B cell (primary cell): ENCODE results near the gene DEDD2. TPM values are rescaled to one million over a fixed set of nuclear protein-coding genes. Genes with fewer than 3 reads are reported as not detected.

Experiments used
- ATAC-seq: fragments of 200-7000 bp; cut with Tn5 transposase; one replicate; pipeline ENCODE4 v1.10.0; 2021; ENCODE audit warnings: low read depth, mild to moderate bottlenecking, moderate number of reproducible peaks, moderate library complexity
- CTCF ChIA-PET: fragments of 350-600 bp; sonication (Branson Sonifier 250); formaldehyde crosslinking; loops from one replicate; lab custom pipeline; 2021; ENCODE audit warnings: antibody characterized with exemption, inconsistent platforms; lab: Charles Lee
- POLR2A ChIA-PET: fragments of 350-600 bp; sonication (Branson Sonifier 250); formaldehyde crosslinking; loops from one replicate; lab custom pipeline; 2021; ENCODE audit warnings: antibody characterized with exemption; lab: Charles Lee
- DNase-seq: peaks from one replicate; pipeline ENCODE4 v3.0.0; 2013
- H2AFZ ChIP-seq: 2 replicates; pipeline ENCODE4 v1.6.1; 2012; ENCODE audit warnings: mild to moderate bottlenecking, low read depth, low read length; ENCODE audit not compliant: insufficient read depth, poor library complexity, severe bottlenecking
- H3K27ac ChIP-seq, 2 donors: 1 replicate in 1 of 2; 2 replicates in 1 of 2; pipeline ENCODE4 v1.5.1; 2012 to 2013; ENCODE audit warnings: low read length in 2 of 2, mild to moderate bottlenecking in 2 of 2, moderate library complexity in 1 of 2
- H3K27me3 ChIP-seq, 4 experiments: fragments of 200-600 bp in 1 of 4; sonication (generic) in 1 of 4; replicated peaks in 1 of 4; 1 replicate in 2 of 4; 2 replicates in 2 of 4; pipeline versions ENCODE4 v1.6.1 to v1.7.0; 2013 to 2016; ENCODE audit warnings: low read length in 3 of 4, mild to moderate bottlenecking in 2 of 4, mixed read lengths in 1 of 4, moderate library complexity in 1 of 4; ENCODE audit not compliant: insufficient read depth in 4 of 4, control insufficient read depth in 3 of 4; ENCODE audit errors: control extremely low read depth in 1 of 4
- H3K36me3 ChIP-seq, 2 experiments: replicated peaks in 1 of 2; 1 replicate in 1 of 2; 2 replicates in 1 of 2; pipeline versions ENCODE4 v1.6.1 to v1.7.1; 2013; ENCODE audit warnings: low read length in 1 of 2; ENCODE audit not compliant: insufficient read depth in 2 of 2, control insufficient read depth in 1 of 2; ENCODE audit errors: control extremely low read depth in 1 of 2, extremely low read depth in 1 of 2
- H3K4me1 ChIP-seq, 2 donors: fragments of 200-600 bp in 1 of 2; sonication (generic) in 1 of 2; 1 replicate in 1 of 2; 2 replicates in 1 of 2; pipeline versions ENCODE4 v1.5.1 to v1.6.1; 2013 to 2017; ENCODE audit warnings: low read length in 2 of 2; ENCODE audit not compliant: control insufficient read depth in 2 of 2, insufficient read depth in 2 of 2
- H3K4me2 ChIP-seq: replicated peaks from 2 replicates; pipeline ENCODE3; 2012; ENCODE audit warnings: mild to moderate bottlenecking, low read depth, low read length; ENCODE audit not compliant: poor library complexity, severe bottlenecking
- H3K4me3 ChIP-seq, 5 experiments: fragments of 200-600 bp in 1 of 5; sonication (generic) in 1 of 5; 1 replicate in 3 of 5; 2 replicates in 2 of 5; pipeline versions ENCODE4 v1.5.1 to v1.7.0; 2011 to 2016; ENCODE audit warnings: low read length in 4 of 5, mild to moderate bottlenecking in 4 of 5, low read depth in 2 of 5, control low read depth in 1 of 5, moderate library complexity in 1 of 5; ENCODE audit not compliant: insufficient read depth in 1 of 5; ENCODE audit errors: control extremely low read depth in 1 of 5, extremely low read depth in 1 of 5
- H3K79me2 ChIP-seq: fragments of 200-600 bp; sonication (generic); one replicate; pipeline ENCODE4 v1.6.0; 2016; ENCODE audit warnings: low read length; ENCODE audit not compliant: control insufficient read depth, insufficient read depth
- H3K9ac ChIP-seq: fragments of 200-600 bp; sonication (generic); 2 replicates; pipeline ENCODE4 v1.6.1; 2017; ENCODE audit warnings: mild to moderate bottlenecking, low read length, moderate library complexity
- H3K9me3 ChIP-seq, 3 donors: one replicate each; pipeline versions ENCODE4 v1.6.1 to v1.7.1; 2013; ENCODE audit warnings: low read length in 2 of 3; ENCODE audit not compliant: control insufficient read depth in 2 of 3, insufficient read depth in 1 of 3; ENCODE audit errors: control extremely low read depth in 1 of 3
- H4K20me1 ChIP-seq: 2 replicates; pipeline ENCODE4 v1.6.0; 2012; ENCODE audit warnings: mild to moderate bottlenecking, low read length; ENCODE audit not compliant: insufficient read depth, control insufficient read depth, poor library complexity, severe bottlenecking
- H3K27ac Mint-ChIP-seq: one replicate; pipeline ENCODE4 v1.8.0; 2021; ENCODE audit warnings: mixed read lengths
- H3K27me3 Mint-ChIP-seq: one replicate; pipeline ENCODE4 v1.8.0; 2021; ENCODE audit warnings: mixed read lengths
- H3K4me1 Mint-ChIP-seq: one replicate; pipeline ENCODE4 v1.8.0; 2021; ENCODE audit warnings: mixed read lengths
- H3K4me3 Mint-ChIP-seq: one replicate; pipeline ENCODE4 v1.8.0; 2021; ENCODE audit warnings: mixed read lengths
- H3K9me3 Mint-ChIP-seq: one replicate; pipeline ENCODE4 v1.8.0; 2022; ENCODE audit warnings: mixed read lengths; ENCODE audit not compliant: insufficient read depth
- EZH2 ChIP-seq: IDR thresholded peaks from 2 replicates; pipeline ENCODE4 v1.6.1; 2012; ENCODE audit warnings: borderline replicate concordance, low read depth, mild to moderate bottlenecking, moderate library complexity, low read length; ENCODE audit not compliant: insufficient read depth, poor library complexity, severe bottlenecking
- WGBS: methylation state at CpG from one replicate; pipeline ENCODE4 v1.1.5; 2013; ENCODE audit warnings: missing lambda C conversion rate; ENCODE audit not compliant: insufficient coverage; 5-methylcytosine and 5-hydroxymethylcytosine counted together
- intact Hi-C: fragments of 100-400 bp; cut with micrococcal nuclease; formaldehyde crosslinking; loops from one replicate; pipeline ENCODE4 v1.10.0; 2022
- polyA plus RNA-seq: library from polyadenylated mRNA; depleted of rRNA; stranded (reverse); fragments of >200 nt; gene quantifications from 2 replicates; pipeline ENCODE4 v1.2.3, GENCODE V29; 2012
- total RNA-seq, 2 donors: library from RNA; stranded (reverse); fragments of 120-200 nt in 1 of 2; gene quantifications; 1 replicate in 1 of 2; 2 replicates in 1 of 2; pipeline versions ENCODE4 v1.2.3 to v1.2.4, GENCODE V29; 2013 to 2022
- TF ChIP-seq, protein P1 (sequence below): fragments of 200-600 bp; IDR thresholded peaks from one replicate; pipeline ENCODE4 v1.8.0; 2022; ENCODE audit warnings: antibody characterized with exemption, mild to moderate bottlenecking

The DEDD2 gene
- total and polyA plus RNA-seq, 2 donors (not counting 1 experiment from before 2014, with no cell fraction given), result 52.8 to 90.6 TPM

DNA sequence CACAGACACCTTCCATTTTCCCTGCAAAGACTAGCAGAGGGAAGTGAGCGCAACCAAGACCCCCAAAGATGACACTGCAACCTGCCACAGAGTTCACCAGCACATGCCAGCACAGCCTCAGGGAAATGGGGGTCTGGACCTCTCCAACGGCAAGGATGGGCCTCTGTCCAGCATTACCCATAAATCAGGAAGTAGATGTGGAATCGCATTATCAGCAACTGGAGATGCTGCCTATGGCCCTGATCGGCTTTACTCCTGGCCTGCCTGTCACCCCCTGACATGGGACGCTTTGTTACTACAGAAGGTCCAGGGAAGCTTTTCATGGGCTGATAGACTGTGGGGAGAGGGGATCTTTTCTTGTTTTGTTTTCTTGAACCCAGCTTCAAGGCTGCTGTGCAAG, 43.8 kb downstream of the DEDD2 start:
- Histone ChIP-seq H3K4me3 (no peak overlapping the region), H3K79me2 (peaks cover 10% of the 10 kb centered on the region), H3K36me3 (no peaks in the 10 kb centered on the region), H3K27ac (no peak overlapping the region), H3K27me3 (peaks cover 0 to 28% (median 20%) of the 10 kb centered on the region in 4 experiments), H3K4me2 (no peak overlapping the region), H3K9ac (no peak overlapping the region), H3K9me3 (no peaks in the 10 kb centered on the region), H4K20me1 (peaks cover 20% of the 10 kb centered on the region), H3K4me1 (peaks cover 21 to 23% of the 10 kb centered on the region in 2 donors), H2AFZ (no peak overlapping the region)
- no peak overlapping the region for H3K4me3 Mint-ChIP-seq
- ChIA-PET CTCF (interaction anchor here (0.5 to 1.1 kb wide), 2 partner anchors 10 kb away, joined by 3 to 5 read pairs; no protein-coding TSS in a partner anchor), POLR2A (no interaction called here)
- no peak for ATAC-seq
- intact Hi-C loops, result no loop called here
- no peak overlapping the region for H3K27ac Mint-ChIP-seq
- no peak for DNase-seq
- 91% methylated on average over 5 of the region's 5 CpGs for WGBS
- H3K9me3 Mint-ChIP-seq, result no peaks in the 10 kb centered on the region
- H3K4me1 Mint-ChIP-seq, result peaks cover 9% of the 10 kb centered on the region
- peaks cover 12% of the 10 kb centered on the region for H3K27me3 Mint-ChIP-seq
- TF ChIP-seq, protein P1, sequence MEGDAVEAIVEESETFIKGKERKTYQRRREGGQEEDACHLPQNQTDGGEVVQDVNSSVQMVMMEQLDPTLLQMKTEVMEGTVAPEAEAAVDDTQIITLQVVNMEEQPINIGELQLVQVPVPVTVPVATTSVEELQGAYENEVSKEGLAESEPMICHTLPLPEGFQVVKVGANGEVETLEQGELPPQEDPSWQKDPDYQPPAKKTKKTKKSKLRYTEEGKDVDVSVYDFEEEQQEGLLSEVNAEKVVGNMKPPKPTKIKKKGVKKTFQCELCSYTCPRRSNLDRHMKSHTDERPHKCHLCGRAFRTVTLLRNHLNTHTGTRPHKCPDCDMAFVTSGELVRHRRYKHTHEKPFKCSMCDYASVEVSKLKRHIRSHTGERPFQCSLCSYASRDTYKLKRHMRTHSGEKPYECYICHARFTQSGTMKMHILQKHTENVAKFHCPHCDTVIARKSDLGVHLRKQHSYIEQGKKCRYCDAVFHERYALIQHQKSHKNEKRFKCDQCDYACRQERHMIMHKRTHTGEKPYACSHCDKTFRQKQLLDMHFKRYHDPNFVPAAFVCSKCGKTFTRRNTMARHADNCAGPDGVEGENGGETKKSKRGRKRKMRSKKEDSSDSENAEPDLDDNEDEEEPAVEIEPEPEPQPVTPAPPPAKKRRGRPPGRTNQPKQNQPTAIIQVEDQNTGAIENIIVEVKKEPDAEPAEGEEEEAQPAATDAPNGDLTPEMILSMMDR, result no peak
- no peak for TF ChIP-seq EZH2

DNA sequence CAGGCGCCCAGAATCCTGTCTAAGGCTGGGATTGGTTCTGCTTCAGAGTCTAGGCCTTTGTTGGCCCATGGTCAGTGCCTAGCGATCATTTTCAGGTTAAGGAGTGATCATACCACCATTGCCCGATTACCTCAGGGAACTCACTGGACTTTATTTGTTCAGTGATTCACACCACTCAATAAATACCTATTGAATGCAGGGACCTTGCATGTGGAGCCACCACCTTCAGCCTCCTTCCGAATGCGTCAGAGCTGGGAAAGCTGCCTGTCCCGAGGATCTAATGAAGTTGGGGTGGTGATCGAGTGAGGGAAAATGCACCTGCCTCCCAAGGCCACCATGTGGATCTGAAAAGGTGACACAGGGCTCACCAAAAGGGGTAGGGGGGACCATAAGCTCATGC, 45.2 kb downstream of the DEDD2 start:
- H3K9ac ChIP-seq, result no peak overlapping the region
- intact Hi-C loops, result no loop called here
- ChIA-PET CTCF (interaction anchor here (1.1 kb wide), 1 partner anchor 13 kb away, joined by 3 read pairs; no protein-coding TSS in a partner anchor), POLR2A (no interaction called here)
- TF ChIP-seq, protein P1, result no peak
- TF ChIP-seq EZH2, result no peak
- H3K4me1 ChIP-seq, result peaks cover 10 to 12% of the 10 kb centered on the region in 2 donors
- H3K36me3 ChIP-seq, result no peaks in the 10 kb centered on the region
- H4K20me1 ChIP-seq, result peaks cover 8% of the 10 kb centered on the region
- H3K9me3 ChIP-seq, result no peaks in the 10 kb centered on the region
- 99% methylated on average over 6 of the region's 7 CpGs for WGBS
- peaks cover 12% of the 10 kb centered on the region for H3K27me3 Mint-ChIP-seq
- H3K9me3 Mint-ChIP-seq, result no peaks in the 10 kb centered on the region
- no peak overlapping the region for H3K4me3 Mint-ChIP-seq
- ATAC-seq, result no peak
- H3K4me1 Mint-ChIP-seq, result peaks cover 9% of the 10 kb centered on the region
- no peak overlapping the region for H3K4me3 ChIP-seq
- no peak overlapping the region for H2AFZ ChIP-seq
- H3K4me2 ChIP-seq, result no peak overlapping the region
- peaks cover under 1% of the 10 kb centered on the region for H3K79me2 ChIP-seq
- peaks cover 0 to 14% (median 8%) of the 10 kb centered on the region in 4 experiments for H3K27me3 ChIP-seq
- H3K27ac Mint-ChIP-seq, result no peak overlapping the region
- DNase-seq, result no peak
- H3K27ac ChIP-seq, result no peak overlapping the region
